Astrocyte (in vitro differentiated cells and primary cell): ENCODE results near the gene RAPGEF4. TPM values are rescaled to one million over a fixed set of nuclear protein-coding genes. Genes with fewer than 3 reads are reported as not detected.

Experiments used
- DNase-seq: peaks from one replicate; pipeline ENCODE4 v3.0.0-alpha.2; 2010; ENCODE audit warnings: low read depth
- FAIRE-seq: peaks from 2 replicates; lab custom pipeline; 2011; peaks lifted over from hg19 to GRCh38; lab: Jason Lieb, UNC
- H2AFZ ChIP-seq: 2 replicates; pipeline ENCODE4 v1.6.0; 2012; ENCODE audit warnings: low read depth, low read length, inconsistent platforms
- H3K27ac ChIP-seq: 2 replicates; pipeline ENCODE4 v1.5.1; 2011; ENCODE audit warnings: low read depth, low read length, inconsistent platforms
- H3K27me3 ChIP-seq: 2 replicates; pipeline ENCODE4 v1.6.0; 2011; ENCODE audit warnings: low read length, inconsistent platforms; ENCODE audit not compliant: insufficient read depth
- H3K36me3 ChIP-seq: 2 replicates; pipeline ENCODE4 v1.5.1; 2011; ENCODE audit warnings: low read length, inconsistent platforms; ENCODE audit not compliant: insufficient read depth
- H3K4me1 ChIP-seq: 2 replicates; pipeline ENCODE4 v1.5.1; 2011; ENCODE audit warnings: low read length, inconsistent platforms; ENCODE audit not compliant: insufficient read depth
- H3K4me2 ChIP-seq: 2 replicates; pipeline ENCODE4 v1.6.0; 2012; ENCODE audit warnings: low read length, inconsistent platforms
- H3K4me3 ChIP-seq: 2 replicates; pipeline ENCODE4 v1.5.1; 2011; ENCODE audit warnings: low read depth, mild to moderate bottlenecking, low read length, inconsistent platforms; ENCODE audit not compliant: insufficient read depth
- H3K79me2 ChIP-seq: 2 replicates; pipeline ENCODE4 v1.6.0; 2012; ENCODE audit warnings: mild to moderate bottlenecking, low read length, inconsistent platforms; ENCODE audit not compliant: insufficient read depth
- H3K9ac ChIP-seq: 2 replicates; pipeline ENCODE4 v1.6.0; 2012; ENCODE audit warnings: mild to moderate bottlenecking, low read length, inconsistent platforms
- H3K9me3 ChIP-seq: 2 replicates; pipeline ENCODE4 v1.5.1; 2012; ENCODE audit warnings: low read depth, mild to moderate bottlenecking, low read length, inconsistent platforms; ENCODE audit not compliant: insufficient read depth
- H4K20me1 ChIP-seq: 2 replicates; pipeline ENCODE4 v1.6.0; 2012; ENCODE audit warnings: low read length, inconsistent platforms; ENCODE audit not compliant: insufficient read depth
- H3K27ac Mint-ChIP-seq: one replicate; pipeline ENCODE4 v1.8.0; 2021; ENCODE audit warnings: mild to moderate bottlenecking, mixed read lengths; ENCODE audit not compliant: unreplicated experiment
- H3K27me3 Mint-ChIP-seq: one replicate; pipeline ENCODE4 v1.8.0; 2021; ENCODE audit warnings: low read depth, mixed read lengths; ENCODE audit not compliant: unreplicated experiment
- H3K36me3 Mint-ChIP-seq: one replicate; pipeline ENCODE4 v1.8.0; 2021; ENCODE audit warnings: low read depth, mixed read lengths; ENCODE audit not compliant: unreplicated experiment
- H3K4me1 Mint-ChIP-seq: one replicate; pipeline ENCODE4 v1.8.0; 2021; ENCODE audit warnings: low read depth, mixed read lengths; ENCODE audit not compliant: unreplicated experiment
- H3K4me3 Mint-ChIP-seq: one replicate; pipeline ENCODE4 v1.8.0; 2021; ENCODE audit warnings: mild to moderate bottlenecking, moderate library complexity, mixed read lengths; ENCODE audit not compliant: unreplicated experiment
- H3K9me3 Mint-ChIP-seq: one replicate; pipeline ENCODE4 v1.8.0; 2021; ENCODE audit warnings: mild to moderate bottlenecking, mixed read lengths; ENCODE audit not compliant: unreplicated experiment
- EZH2 ChIP-seq: IDR thresholded peaks from 2 replicates; pipeline ENCODE4 v1.6.1; 2012; ENCODE audit warnings: mild to moderate bottlenecking, low read length, inconsistent platforms; ENCODE audit not compliant: insufficient read depth
- total RNA-seq: library from RNA; stranded (reverse); gene quantifications from 2 replicates; pipeline ENCODE4 v1.2.1, GENCODE V29; 2021
- TF ChIP-seq, protein P1 (sequence below): IDR thresholded peaks from 2 replicates; pipeline ENCODE4 v1.5.1; 2011; ENCODE audit warnings: low read depth, mild to moderate bottlenecking, inconsistent platforms, low read length, moderate library complexity; ENCODE audit not compliant: insufficient read depth

Gene RAPGEF4
- total RNA-seq, 1 donor from 2014 or later = 1.1 TPM

DNA sequence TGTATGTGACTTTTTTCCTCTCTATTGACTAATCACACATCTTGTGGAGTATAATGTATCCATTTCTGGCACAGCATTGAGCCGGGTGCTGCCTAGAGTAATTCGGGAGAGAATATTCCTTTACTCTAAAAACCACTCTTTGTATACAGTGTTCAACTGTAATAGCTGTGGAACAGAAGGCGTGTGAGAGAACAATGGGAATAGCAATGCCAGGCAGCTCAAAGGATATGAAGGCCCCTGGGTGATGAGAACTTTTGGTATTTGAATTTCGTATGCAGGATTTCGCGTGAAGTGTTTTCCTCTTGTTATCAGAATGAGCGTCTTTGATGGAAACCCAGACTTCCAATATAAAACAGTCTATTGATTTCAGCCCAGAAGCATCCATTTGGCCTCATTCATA lies 255.4 kb downstream of the RAPGEF4 start:
- Histone ChIP-seq H3K79me2 (no peaks in the 10 kb centered on the region), H3K9me3 (no peaks in the 10 kb centered on the region), H2AFZ (no peak overlapping the region), H3K4me3 (no peak overlapping the region), H3K36me3 (no peaks in the 10 kb centered on the region), H3K27ac (no peak overlapping the region), H3K4me2 (no peak overlapping the region), H4K20me1 (no peaks in the 10 kb centered on the region), H3K27me3 (no peaks in the 10 kb centered on the region), H3K9ac (no peak overlapping the region), H3K4me1 (peaks cover 10% of the 10 kb centered on the region)
- FAIRE-seq (no peak), DNase-seq (no peak)
- no peaks in the 10 kb centered on the region for H3K36me3 Mint-ChIP-seq
- no peaks in the 10 kb centered on the region for H3K9me3 Mint-ChIP-seq
- H3K4me1 Mint-ChIP-seq = peaks cover 31% of the 10 kb centered on the region
- H3K4me3 Mint-ChIP-seq = no peak overlapping the region
- no peaks in the 10 kb centered on the region for H3K27me3 Mint-ChIP-seq
- TF ChIP-seq EZH2 = no peak
- TF ChIP-seq, protein P1, sequence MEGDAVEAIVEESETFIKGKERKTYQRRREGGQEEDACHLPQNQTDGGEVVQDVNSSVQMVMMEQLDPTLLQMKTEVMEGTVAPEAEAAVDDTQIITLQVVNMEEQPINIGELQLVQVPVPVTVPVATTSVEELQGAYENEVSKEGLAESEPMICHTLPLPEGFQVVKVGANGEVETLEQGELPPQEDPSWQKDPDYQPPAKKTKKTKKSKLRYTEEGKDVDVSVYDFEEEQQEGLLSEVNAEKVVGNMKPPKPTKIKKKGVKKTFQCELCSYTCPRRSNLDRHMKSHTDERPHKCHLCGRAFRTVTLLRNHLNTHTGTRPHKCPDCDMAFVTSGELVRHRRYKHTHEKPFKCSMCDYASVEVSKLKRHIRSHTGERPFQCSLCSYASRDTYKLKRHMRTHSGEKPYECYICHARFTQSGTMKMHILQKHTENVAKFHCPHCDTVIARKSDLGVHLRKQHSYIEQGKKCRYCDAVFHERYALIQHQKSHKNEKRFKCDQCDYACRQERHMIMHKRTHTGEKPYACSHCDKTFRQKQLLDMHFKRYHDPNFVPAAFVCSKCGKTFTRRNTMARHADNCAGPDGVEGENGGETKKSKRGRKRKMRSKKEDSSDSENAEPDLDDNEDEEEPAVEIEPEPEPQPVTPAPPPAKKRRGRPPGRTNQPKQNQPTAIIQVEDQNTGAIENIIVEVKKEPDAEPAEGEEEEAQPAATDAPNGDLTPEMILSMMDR = no peak
- H3K27ac Mint-ChIP-seq = no peak overlapping the region

DNA sequence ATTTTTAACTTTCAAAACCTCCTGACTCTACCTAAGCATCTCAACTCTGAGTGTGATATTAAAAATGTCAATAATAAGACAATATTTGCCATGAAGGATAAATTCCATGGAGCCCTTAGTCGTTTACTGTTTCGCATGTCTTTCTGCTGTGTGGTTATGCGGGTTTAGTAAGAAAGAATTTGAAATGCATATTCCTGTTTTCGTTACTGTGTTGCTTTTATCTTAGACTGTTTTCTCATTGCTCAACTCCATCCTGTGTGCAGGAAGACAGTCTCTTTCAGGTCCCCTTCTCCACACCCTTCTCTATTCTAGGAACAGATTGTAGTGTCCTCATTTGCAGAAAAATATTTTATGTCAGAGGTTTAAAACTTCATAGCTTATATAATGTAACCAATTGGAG lies 257.5 kb downstream of the RAPGEF4 start:
- no peak for FAIRE-seq
- H3K27me3 ChIP-seq = no peaks in the 10 kb centered on the region

More for the DNA sequence above, 257.5 kb downstream of the RAPGEF4 start:
- Histone ChIP-seq H3K9me3 (no peaks in the 10 kb centered on the region), H3K4me1 (peaks cover 14% of the 10 kb centered on the region), H2AFZ (no peak overlapping the region), H3K4me3 (no peak overlapping the region), H3K9ac (no peak overlapping the region), H3K4me2 (no peak overlapping the region), H4K20me1 (no peaks in the 10 kb centered on the region), H3K79me2 (no peaks in the 10 kb centered on the region), H3K27ac (no peak overlapping the region), H3K36me3 (no peaks in the 10 kb centered on the region)
- DNase-seq = no peak
- Mint-ChIP-seq H3K4me3 (no peak overlapping the region), H3K36me3 (no peaks in the 10 kb centered on the region), H3K27ac (no peak overlapping the region), H3K9me3 (no peaks in the 10 kb centered on the region), H3K4me1 (peaks cover 39% of the 10 kb centered on the region), H3K27me3 (no peaks in the 10 kb centered on the region)
- TF ChIP-seq, protein P1 = no peak
- no peak for TF ChIP-seq EZH2
